ENCODE results near the gene CRHR2. TPM values are rescaled to one million over a fixed set of nuclear protein-coding genes. Genes with fewer than 3 reads are reported as not detected.

Gene CRHR2
- total RNA-seq, 2 experiments from 2014 or later = not detected

GRCh38 chr7:30655096-30655970 lies 26.9 kb downstream of the CRHR2 start:
- POLR2A ChIA-PET = no interaction called here
- CTCF ChIA-PET = no interaction called here

GRCh38 chr7:30654296-30655090 lies 27.8 kb downstream of the CRHR2 start:
- intact Hi-C loops (cut with DNase I, micrococcal nuclease) = no loop called here
- H3K9me3 ChIP-seq (ENCODE audit: control insufficient read depth in 1 of 2, insufficient read depth in 1 of 2, low read length in 2 of 2) = no peaks in the 10 kb centered on the region
- no peak overlapping the region for H3K27ac Mint-ChIP-seq

More at GRCh38 chr7:30655096-30655970, 26.9 kb downstream of the CRHR2 start:
- H3K9me3 ChIP-seq (ENCODE audit: control insufficient read depth in 1 of 2, insufficient read depth in 1 of 2, low read length in 2 of 2) = no peaks in the 10 kb centered on the region
- Mint-ChIP-seq H3K9me3 (no peaks in the 10 kb centered on the region), H3K4me1 (ENCODE audit: low read depth) (no peaks in the 10 kb centered on the region), H3K4me3 (no peak overlapping the region), H3K27me3 (no peaks in the 10 kb centered on the region), H3K27ac (no peak overlapping the region), H3K36me3 (ENCODE audit: low read depth) (no peaks in the 10 kb centered on the region)
- no peak for ATAC-seq (ENCODE audit: poor library complexity)
- no peaks in the 10 kb centered on the region for H3K36me3 ChIP-seq (ENCODE audit: insufficient read depth, low read length)
- DNase-seq = peak in 1 of 14 experiments; percentile 27
- TF ChIP-seq CTCF (IDR thresholded peaks at IDR 0.05) = no peak
- intact Hi-C loops (cut with DNase I, micrococcal nuclease) = no loop called here
- no peaks in the 10 kb centered on the region for H3K4me1 ChIP-seq (ENCODE audit: insufficient read depth, low read length)
- H3K4me3 ChIP-seq (ENCODE audit: low read length) = no peak overlapping the region
- no peaks in the 10 kb centered on the region for H3K27me3 ChIP-seq (ENCODE audit: control insufficient read depth in 1 of 2, insufficient read depth in 2 of 2, low read length in 2 of 2)
- no peak overlapping the region for H3K27ac ChIP-seq (ENCODE audit: low read depth in 1 of 2, low read length in 2 of 2)

More at GRCh38 chr7:30654296-30655090, 27.8 kb downstream of the CRHR2 start:
- Histone ChIP-seq H3K27ac (ENCODE audit: low read depth in 1 of 2, low read length in 2 of 2) (no peak overlapping the region), H3K4me3 (ENCODE audit: low read length) (no peak overlapping the region), H3K36me3 (ENCODE audit: insufficient read depth, low read length) (no peaks in the 10 kb centered on the region), H3K4me1 (ENCODE audit: insufficient read depth, low read length) (no peaks in the 10 kb centered on the region), H3K27me3 (ENCODE audit: control insufficient read depth in 1 of 2, insufficient read depth in 2 of 2, low read length in 2 of 2) (no peaks in the 10 kb centered on the region)
- peak in 1 of 14 experiments; percentile 19 for DNase-seq
- POLR2A ChIA-PET = no interaction called here
- H3K9me3 Mint-ChIP-seq = no peaks in the 10 kb centered on the region
- CTCF ChIA-PET = no interaction called here
- H3K4me3 Mint-ChIP-seq = no peak overlapping the region
- H3K4me1 Mint-ChIP-seq (ENCODE audit: low read depth) = no peaks in the 10 kb centered on the region
- no peaks in the 10 kb centered on the region for H3K36me3 Mint-ChIP-seq (ENCODE audit: low read depth)
- no peaks in the 10 kb centered on the region for H3K27me3 Mint-ChIP-seq
- TF ChIP-seq CTCF (IDR thresholded peaks at IDR 0.05) = no peak
- ATAC-seq (ENCODE audit: poor library complexity) = no peak

Data from CD4-positive, alpha-beta T cell (primary cell).